Muscle of leg (tissue), 11 donors: ENCODE data around the gene PPP1R12B. TPM values are rescaled to one million over a fixed set of nuclear protein-coding genes. Genes with fewer than 3 reads are reported as not detected.
"Not testable (repeated sequence)": the region's sequence is repeated elsewhere in the genome, so short reads cannot be mapped to it uniquely, and the experiment has no call there.

Source experiments
- DNase-seq: peaks from one replicate; pipeline ENCODE4 v3.0.0; 2013
- H3K27ac ChIP-seq: one replicate; pipeline ENCODE4 v1.5.1; 2013; ENCODE audit warnings: mild to moderate bottlenecking, low read length, control low read depth
- H3K27me3 ChIP-seq: one replicate; pipeline ENCODE4 v1.6.1; 2013; ENCODE audit warnings: low read length; ENCODE audit not compliant: control insufficient read depth, insufficient read depth
- H3K36me3 ChIP-seq: one replicate; pipeline ENCODE4 v1.6.1; 2013; ENCODE audit warnings: low read length; ENCODE audit not compliant: control insufficient read depth, insufficient read depth
- H3K4me1 ChIP-seq: one replicate; pipeline ENCODE4 v1.6.1; 2013; ENCODE audit warnings: low read length; ENCODE audit not compliant: control insufficient read depth, insufficient read depth
- H3K4me3 ChIP-seq: one replicate; pipeline ENCODE4 v1.5.1; 2013; ENCODE audit warnings: low read length, control low read depth
- H3K9me3 ChIP-seq: replicated peaks from 2 replicates; pipeline ENCODE4 v1.6.1; 2013; ENCODE audit warnings: low read depth, low read length; ENCODE audit not compliant: control insufficient read depth
- WGBS: methylation state at CpG from one replicate; pipeline ENCODE4 v1.1.5; 2013; ENCODE audit warnings: missing lambda C conversion rate; ENCODE audit not compliant: insufficient coverage; 5-methylcytosine and 5-hydroxymethylcytosine counted together
- polyA plus RNA-seq, 8 donors: library from polyadenylated mRNA; unstranded; fragments of 120-200 nt; gene quantifications; one replicate each; pipeline versions ENCODE4 v1.2.1 to v1.2.3, GENCODE V29; 2013; ENCODE audit warnings: inconsistent platforms in 1 of 8, low replicate concordance in 1 of 8; ENCODE audit not compliant: insufficient read length in 8 of 8, insufficient read depth in 1 of 8
- total RNA-seq: library from RNA; stranded (reverse); fragments of 120-200 nt; gene quantifications from one replicate; pipeline ENCODE4 v1.2.4, GENCODE V29; 2013

The PPP1R12B gene
- total and polyA plus RNA-seq, 9 donors, result 49.8 to 81.8 (median 71.6) TPM

DNA sequence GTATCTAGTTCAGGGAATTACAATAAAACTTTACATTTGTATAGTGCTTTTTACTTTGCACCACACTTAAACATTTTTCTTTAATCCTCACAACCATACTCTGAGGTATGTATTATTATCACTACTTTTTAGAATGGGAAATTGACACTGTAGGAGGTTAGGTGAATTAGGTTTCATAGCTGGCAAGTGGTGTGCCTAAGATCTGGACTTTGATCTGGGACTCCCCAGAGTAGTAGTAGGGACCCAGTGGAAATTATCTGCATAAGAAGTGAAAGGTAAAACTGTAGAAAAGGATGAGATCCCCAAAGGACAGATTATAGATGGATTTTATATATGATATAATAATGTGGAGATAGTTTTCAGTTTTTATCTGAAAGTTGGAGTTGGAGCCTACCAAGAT is 85.6 kb downstream of the PPP1R12B start:
- Histone ChIP-seq H3K9me3 (no peaks in the 10 kb centered on the region), H3K36me3 (peaks cover 34% of the 10 kb centered on the region), H3K27ac (no peak overlapping the region), H3K4me1 (no peaks in the 10 kb centered on the region), H3K27me3 (no peaks in the 10 kb centered on the region), H3K4me3 (no peak overlapping the region)
- DNase-seq, result no peak

DNA sequence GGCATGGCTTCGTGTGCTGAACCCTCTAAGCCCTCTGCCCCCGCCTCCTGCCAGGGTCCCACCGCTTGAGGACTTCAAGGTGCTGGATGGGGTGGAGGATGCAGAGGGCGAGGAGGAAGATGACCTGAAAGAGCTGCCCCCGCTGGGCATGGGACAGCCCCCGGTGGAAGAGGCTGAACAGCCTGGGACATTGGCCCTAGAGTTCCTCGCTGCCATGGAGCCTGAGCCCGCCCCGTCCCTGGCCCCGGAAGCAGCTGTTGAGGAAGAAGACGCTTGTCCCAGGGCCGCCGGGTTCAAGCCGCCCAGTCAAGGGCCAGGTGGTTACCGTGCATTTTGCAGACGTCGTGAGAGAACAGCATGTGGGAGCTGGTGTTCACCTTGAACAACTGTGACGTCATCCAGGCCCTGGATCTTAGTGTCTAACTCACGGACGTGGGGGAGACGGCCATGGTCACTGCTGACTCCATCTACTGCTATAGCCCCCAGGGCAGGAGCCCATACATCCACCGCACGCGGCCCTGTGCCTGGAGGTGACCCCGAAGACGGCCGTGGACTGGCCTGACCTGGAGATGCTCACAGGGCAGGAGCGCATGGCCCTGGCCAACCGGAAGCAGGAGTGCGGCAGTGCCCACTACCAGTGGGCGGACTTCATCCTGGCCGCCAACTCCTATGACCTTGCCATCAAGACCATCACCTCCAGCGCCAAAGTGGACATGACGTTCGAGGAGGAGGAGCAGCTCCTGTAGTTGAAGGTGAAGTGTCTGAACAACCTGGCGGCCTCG is 90.1 kb downstream of the PPP1R12B start:
- WGBS, result 95% methylated on average over 31 of the region's 37 CpGs
- no peak for DNase-seq
- Histone ChIP-seq H3K27ac (no peak overlapping the region), H3K27me3 (no peaks in the 10 kb centered on the region), H3K4me3 (no peak overlapping the region), H3K4me1 (no peaks in the 10 kb centered on the region), H3K9me3 (no peaks in the 10 kb centered on the region), H3K36me3 (peaks cover 47% of the 10 kb centered on the region)

DNA sequence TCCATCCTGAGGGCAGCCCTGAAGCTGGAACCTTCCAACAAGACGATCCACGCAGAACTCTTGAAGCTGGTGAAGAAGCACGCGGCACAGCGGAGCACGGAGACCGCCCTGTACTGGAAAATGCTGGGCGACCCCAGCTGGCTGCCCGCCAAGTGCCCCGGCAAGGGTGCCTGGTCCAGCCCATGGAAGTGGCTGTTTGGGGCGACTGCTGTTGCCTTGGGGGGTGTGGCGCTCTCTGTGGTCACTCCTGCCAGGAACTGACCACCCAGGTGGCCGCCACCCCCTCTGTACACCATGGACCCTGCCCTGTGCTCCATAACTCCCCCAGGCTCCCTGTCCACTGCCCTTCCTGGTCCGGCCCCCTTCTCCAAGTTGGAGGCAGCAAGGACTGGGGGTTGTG is 90.8 kb downstream of the PPP1R12B start:
- no peaks in the 10 kb centered on the region for H3K9me3 ChIP-seq
- H3K27me3 ChIP-seq, result no peaks in the 10 kb centered on the region
- no peaks in the 10 kb centered on the region for H3K4me1 ChIP-seq
- H3K27ac ChIP-seq, result no peak overlapping the region
- H3K4me3 ChIP-seq, result no peak overlapping the region
- peaks cover 47% of the 10 kb centered on the region for H3K36me3 ChIP-seq
- 82% methylated on average over 13 of the region's 14 CpGs for WGBS
- no peak for DNase-seq

DNA sequence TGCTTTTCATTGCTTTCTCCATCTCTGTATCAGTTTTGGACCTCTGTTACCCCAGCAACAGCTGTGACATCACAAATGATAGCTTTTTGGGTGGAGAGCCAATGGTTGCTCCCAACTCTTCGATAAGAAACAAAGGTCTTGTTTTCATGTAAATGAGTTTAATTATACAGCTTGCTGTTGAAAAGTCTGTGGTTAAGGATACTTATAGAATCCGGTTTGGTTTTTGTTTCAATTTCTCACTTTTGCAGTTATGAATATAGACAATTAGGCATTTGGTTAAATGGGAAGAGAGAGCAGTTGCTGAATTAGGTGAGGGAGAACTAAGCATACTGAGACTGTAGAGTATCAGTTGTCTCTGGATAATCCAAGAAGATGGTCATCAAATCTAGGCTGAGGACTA is 99.6 kb downstream of the PPP1R12B start:
- H3K27me3 ChIP-seq, H3K4me1 ChIP-seq, H3K9me3 ChIP-seq, H3K27ac ChIP-seq, DNase-seq, H3K4me3 ChIP-seq: not testable (repeated sequence)
- 40% methylated on average over 1 of the region's 2 CpGs for WGBS
- peaks cover 13% of the 10 kb centered on the region for H3K36me3 ChIP-seq

DNA sequence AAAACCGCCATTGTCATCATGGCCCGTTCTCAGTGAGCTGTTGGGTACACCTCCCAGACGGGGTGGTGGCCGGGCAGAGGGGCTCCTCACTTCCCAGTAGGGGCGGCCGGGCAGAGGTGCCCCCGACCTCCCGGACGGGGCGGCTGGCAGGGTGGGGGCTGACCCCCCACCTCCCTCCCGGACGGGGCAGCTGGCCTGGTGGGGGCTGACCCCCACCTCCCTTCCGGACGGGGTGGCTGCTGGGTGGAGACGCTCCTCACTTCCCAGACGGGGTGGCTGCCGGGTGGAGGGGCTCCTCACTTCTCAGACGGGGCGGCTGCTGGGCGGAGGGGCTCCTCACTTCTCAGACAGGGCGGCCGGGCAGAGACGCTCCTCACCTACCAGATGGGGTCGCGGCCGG is 103.1 kb downstream of the PPP1R12B start:
- H3K4me1 ChIP-seq, H3K27ac ChIP-seq, DNase-seq, H3K27me3 ChIP-seq, H3K36me3 ChIP-seq, H3K4me3 ChIP-seq, H3K9me3 ChIP-seq: not testable (repeated sequence)
- WGBS, result 91% methylated on average over 13 of the region's 26 CpGs

DNA sequence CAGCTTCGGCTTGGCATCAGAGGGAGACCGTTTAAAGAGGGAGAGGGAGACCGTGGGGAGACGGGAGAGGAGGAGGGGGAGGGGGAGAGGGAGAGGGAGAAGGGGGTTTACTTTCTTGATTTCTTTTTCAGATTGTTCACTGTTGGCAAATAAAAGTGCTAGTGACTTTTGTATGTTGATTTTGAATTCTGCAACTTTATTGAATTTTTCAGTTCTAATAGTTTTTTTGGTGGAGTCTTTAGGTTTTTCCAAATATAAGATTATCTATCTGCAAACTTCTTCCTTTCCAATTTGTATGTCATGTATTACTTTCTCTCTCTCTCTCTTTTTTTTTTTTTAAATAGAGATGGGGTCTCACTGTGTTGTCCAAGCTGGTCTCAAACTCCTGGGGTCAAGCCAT is 104.0 kb downstream of the PPP1R12B start:
- Histone ChIP-seq H3K4me3 (no peak overlapping the region), H3K36me3 (peaks cover 9% of the 10 kb centered on the region), H3K4me1 (no peaks in the 10 kb centered on the region), H3K27me3 (no peaks in the 10 kb centered on the region), H3K9me3 (no peaks in the 10 kb centered on the region), H3K27ac (no peak overlapping the region)
- WGBS, result 83% methylated on average over 4 of the region's 4 CpGs
- no peak for DNase-seq

DNA sequence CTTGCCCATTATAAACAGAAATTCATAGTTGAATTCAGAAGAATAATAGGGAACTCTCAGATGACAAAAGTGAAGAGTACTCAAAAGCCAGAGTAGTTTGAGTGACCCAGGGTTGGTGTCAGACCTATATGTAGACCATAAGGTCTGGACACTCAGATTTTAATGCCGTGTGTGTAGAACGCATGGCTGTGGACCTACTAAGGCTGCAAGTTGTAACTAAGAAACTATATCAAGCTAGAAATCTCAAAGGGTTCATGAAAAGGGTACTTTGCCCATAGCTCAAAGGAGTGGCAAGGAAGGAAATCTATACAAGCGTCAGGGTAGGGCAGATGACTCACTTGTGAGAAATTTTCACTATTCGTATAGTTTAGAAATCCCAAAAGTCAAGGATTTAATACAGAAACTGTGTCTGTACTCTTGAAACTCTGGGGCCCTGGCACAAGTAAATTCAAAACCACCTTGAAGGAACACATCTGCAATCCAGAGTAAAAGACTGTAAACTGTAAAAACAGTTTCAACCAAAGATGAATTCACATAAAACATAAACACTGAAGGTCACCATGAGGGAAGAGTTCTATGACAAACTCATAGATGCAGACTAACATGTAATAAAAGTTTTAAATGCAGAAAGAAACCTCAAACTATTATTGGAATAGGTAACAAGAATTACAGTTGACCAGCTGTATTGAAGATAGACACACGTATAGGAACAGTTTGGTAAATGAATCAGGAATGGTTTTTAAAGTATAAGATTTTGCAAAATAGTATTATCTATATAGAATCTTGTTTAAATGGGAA is 108.1 kb downstream of the PPP1R12B start:
- not testable (repeated sequence) for H3K4me1 ChIP-seq, H3K4me3 ChIP-seq, DNase-seq, H3K9me3 ChIP-seq, H3K27ac ChIP-seq, H3K36me3 ChIP-seq, H3K27me3 ChIP-seq
- WGBS, result 77% methylated on average over 3 of the region's 5 CpGs

DNA sequence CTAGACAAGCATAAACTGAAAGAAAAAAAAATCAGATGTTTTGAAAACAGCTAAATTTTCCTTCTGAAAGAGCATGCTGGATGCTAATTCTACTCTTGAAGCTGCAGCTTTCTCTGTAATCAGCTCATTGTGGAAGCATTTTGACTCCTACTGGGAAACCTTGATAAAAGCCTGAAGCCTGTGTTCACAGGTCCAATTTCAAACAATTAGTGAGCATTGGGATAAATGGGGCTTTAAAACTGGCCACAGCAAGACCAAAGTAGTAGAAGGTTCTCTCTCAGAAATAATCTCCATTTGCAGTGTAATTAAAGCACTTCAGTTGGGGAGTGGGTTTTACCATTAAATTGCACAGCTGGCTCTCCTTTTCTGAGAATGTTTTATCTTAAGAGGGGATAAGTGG is 110.2 kb downstream of the PPP1R12B start:
- not testable (repeated sequence) for H3K9me3 ChIP-seq, DNase-seq, H3K27me3 ChIP-seq, H3K4me3 ChIP-seq, H3K36me3 ChIP-seq
- Histone ChIP-seq H3K27ac (peak overlapping the region; percentile 78), H3K4me1 (peaks cover 11% of the 10 kb centered on the region)

DNA sequence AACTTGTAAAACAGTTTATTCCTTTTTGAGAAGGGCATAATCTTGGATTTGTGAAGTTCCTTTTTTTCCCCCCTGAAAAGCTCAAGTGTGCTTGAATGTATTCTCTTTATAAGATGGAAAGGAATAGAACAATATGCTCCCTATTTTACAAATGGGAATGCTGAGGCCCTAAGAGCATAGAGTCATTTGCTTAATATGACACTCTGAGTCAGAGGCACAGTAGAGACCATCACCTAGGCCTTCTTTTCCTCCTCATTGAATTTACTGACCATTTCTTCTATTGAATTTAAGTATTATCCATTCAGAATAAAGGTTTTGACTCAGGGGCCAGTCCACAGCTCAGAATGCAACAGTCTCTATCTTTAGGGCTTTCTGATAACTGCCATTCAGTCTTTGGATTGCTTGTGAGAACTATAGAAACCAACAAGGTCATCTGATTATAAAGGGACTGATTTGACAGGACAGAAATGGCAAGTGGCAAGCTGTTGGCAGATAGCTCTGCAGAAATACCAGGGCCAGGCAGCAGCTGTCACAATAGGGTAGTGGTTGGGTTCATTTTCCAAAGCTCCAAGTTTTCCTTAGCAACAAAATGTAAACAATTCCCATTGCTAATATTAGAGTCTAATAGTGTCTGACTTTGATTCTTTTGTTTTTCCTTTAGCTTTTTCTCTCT is 111.1 kb downstream of the PPP1R12B start:
- DNase-seq, result peak; percentile 73
- H3K27ac ChIP-seq, result peak overlapping the region; percentile 83
- peaks cover 11% of the 10 kb centered on the region for H3K4me1 ChIP-seq
- H3K9me3 ChIP-seq, H3K36me3 ChIP-seq, H3K27me3 ChIP-seq, H3K4me3 ChIP-seq: not testable (repeated sequence)

DNA sequence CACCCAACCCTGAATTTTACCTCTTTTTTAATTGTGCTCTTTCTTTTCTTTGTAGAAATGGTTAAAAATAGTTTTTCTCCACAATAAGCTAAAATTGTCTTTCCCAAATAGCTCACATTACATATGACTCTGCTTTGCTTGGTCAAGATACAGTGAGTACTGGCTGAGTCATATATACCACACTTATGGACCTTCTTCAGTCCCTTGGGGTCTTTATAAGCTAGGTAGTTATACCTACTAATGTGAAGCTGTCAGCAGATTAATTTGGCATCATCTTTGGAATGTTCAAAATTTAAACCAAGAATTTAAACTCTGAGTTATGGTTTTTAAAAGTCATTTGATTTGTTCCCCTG is 111.6 kb downstream of the PPP1R12B start:
- H3K9me3 ChIP-seq, DNase-seq, H3K4me3 ChIP-seq, H3K36me3 ChIP-seq, H3K27me3 ChIP-seq: not testable (repeated sequence)
- Histone ChIP-seq H3K4me1 (peaks cover 11% of the 10 kb centered on the region), H3K27ac (peak overlapping the region; percentile 83)
